Panc1 (cell line): Measurements from ENCODE around the gene CCDC187.

Source experiments
- POLR2AphosphoS5 ChIP-seq: IDR thresholded peaks from 2 replicates; pipeline ENCODE4 v1.6.1; 2012; ENCODE audit warnings: mild to moderate bottlenecking, low read depth, low read length, moderate library complexity
- TF ChIP-seq, protein P1 (sequence below): fragments of 450-650 bp; IDR thresholded peaks from 2 replicates; pipeline ENCODE4 v1.5.1; 2017; ENCODE audit warnings: mild to moderate bottlenecking
- TF ChIP-seq, protein P2 (sequence below), 2 experiments: IDR thresholded peaks; 2 replicates each; pipeline ENCODE4 v1.6.1; 2011 to 2012; ENCODE audit warnings: low read depth in 2 of 2, control low read depth in 1 of 2, low read length in 1 of 2, mild to moderate bottlenecking in 1 of 2, moderate library complexity in 1 of 2; ENCODE audit not compliant: insufficient read depth in 1 of 2

DNA sequence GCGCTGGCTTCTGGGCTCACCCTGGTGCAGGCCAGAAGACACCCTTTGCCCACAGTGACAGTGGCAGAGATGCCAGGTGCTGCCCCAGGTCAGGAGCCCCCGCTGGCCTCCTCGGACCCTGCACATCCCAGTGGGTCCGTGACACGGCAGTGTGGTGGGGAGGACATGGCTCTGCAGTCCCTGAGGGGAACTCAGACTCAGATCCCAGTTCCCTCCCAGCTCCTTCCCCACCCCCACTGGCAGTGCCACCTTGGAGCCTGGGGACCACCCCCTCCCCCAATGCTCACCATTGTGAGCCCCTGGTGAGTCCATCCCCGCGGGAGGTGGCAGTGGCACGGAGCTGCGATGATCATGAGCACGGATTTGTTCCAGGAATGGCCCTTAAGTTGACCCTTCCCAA, 562 bp upstream of the CCDC187 start:
- TF ChIP-seq, protein P1, sequence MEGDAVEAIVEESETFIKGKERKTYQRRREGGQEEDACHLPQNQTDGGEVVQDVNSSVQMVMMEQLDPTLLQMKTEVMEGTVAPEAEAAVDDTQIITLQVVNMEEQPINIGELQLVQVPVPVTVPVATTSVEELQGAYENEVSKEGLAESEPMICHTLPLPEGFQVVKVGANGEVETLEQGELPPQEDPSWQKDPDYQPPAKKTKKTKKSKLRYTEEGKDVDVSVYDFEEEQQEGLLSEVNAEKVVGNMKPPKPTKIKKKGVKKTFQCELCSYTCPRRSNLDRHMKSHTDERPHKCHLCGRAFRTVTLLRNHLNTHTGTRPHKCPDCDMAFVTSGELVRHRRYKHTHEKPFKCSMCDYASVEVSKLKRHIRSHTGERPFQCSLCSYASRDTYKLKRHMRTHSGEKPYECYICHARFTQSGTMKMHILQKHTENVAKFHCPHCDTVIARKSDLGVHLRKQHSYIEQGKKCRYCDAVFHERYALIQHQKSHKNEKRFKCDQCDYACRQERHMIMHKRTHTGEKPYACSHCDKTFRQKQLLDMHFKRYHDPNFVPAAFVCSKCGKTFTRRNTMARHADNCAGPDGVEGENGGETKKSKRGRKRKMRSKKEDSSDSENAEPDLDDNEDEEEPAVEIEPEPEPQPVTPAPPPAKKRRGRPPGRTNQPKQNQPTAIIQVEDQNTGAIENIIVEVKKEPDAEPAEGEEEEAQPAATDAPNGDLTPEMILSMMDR = no peak
- TF ChIP-seq POLR2AphosphoS5 = no peak
- TF ChIP-seq, protein P2, sequence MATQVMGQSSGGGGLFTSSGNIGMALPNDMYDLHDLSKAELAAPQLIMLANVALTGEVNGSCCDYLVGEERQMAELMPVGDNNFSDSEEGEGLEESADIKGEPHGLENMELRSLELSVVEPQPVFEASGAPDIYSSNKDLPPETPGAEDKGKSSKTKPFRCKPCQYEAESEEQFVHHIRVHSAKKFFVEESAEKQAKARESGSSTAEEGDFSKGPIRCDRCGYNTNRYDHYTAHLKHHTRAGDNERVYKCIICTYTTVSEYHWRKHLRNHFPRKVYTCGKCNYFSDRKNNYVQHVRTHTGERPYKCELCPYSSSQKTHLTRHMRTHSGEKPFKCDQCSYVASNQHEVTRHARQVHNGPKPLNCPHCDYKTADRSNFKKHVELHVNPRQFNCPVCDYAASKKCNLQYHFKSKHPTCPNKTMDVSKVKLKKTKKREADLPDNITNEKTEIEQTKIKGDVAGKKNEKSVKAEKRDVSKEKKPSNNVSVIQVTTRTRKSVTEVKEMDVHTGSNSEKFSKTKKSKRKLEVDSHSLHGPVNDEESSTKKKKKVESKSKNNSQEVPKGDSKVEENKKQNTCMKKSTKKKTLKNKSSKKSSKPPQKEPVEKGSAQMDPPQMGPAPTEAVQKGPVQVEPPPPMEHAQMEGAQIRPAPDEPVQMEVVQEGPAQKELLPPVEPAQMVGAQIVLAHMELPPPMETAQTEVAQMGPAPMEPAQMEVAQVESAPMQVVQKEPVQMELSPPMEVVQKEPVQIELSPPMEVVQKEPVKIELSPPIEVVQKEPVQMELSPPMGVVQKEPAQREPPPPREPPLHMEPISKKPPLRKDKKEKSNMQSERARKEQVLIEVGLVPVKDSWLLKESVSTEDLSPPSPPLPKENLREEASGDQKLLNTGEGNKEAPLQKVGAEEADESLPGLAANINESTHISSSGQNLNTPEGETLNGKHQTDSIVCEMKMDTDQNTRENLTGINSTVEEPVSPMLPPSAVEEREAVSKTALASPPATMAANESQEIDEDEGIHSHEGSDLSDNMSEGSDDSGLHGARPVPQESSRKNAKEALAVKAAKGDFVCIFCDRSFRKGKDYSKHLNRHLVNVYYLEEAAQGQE (IDR thresholded peaks at IDR 0.05; ENCODE audit: insufficient read depth in 1 of 2, low read depth in 2 of 2, low read length in 1 of 2) = no peak
